ENCODE results near the gene RNF186.
"Not testable (repeated sequence)": the region's sequence is repeated elsewhere in the genome, so short reads cannot be mapped to it uniquely, and the experiment has no call there.

Gene RNF186

DNA sequence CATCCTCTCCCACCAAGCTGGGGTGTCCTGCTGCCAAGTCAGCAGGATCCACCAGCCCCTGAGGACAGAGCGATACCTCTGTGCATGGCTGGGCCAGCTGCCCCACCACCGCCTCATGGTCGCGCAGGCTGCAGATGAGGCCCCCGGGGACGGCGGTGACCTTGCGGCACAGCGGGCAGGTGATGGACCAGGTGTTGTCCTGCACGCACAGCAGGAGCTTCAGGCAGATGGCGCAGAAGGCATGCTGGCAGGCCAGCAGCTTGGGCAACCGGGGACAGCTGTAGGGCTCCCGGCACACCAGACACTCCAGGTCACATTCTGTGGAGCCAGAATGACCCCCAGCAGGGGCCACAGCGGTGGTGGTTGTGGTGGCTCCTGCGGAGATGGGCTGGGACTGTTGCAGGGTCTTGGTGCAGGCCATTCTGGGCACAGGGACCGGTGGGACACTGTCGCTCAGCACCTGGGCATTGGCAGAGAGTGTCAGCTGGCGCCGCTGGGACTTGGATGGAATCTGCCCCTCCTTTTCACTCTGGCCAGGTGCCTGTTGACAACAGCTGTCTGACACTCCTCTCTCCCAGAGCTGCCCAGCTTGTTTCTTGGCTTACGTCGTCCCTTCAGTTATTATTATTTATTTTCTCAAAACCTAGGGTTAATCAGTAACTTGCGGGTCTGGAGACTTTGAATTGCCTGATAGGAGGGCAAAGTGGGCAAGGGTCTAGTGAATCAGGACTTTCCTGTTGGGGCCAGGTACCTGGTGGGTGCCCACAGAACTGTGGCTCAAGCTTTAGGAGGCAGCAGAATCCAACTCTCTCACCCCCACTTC lies at the start of gene RNF186:
RNF186 (minus strand) TSS at position 603 of the 823 bp plus-strand sequence; CDS start at position 421, 182 bp downstream.
- H3K4me3 Mint-ChIP-seq, result no peak within 1 kb of the TSS
- H3K27ac Mint-ChIP-seq, result peak within 1 kb of the TSS; percentile 32
- DNase-seq (ENCODE audit: low spot score in 2 of 2) (no peak), ATAC-seq (no peak)
- no peaks in the 10 kb centered on the region for H3K36me3 Mint-ChIP-seq
- H3K9me3 Mint-ChIP-seq, result no peaks in the 10 kb centered on the region
- H3K4me1 Mint-ChIP-seq, result no peaks in the 10 kb centered on the region

GRCh38 chr1:19864570-19865160 lies 49.6 kb upstream of the RNF186 start:
- ATAC-seq (no peak), DNase-seq (ENCODE audit: low spot score in 2 of 2) (no peak)
- Mint-ChIP-seq H3K36me3 (no peaks in the 10 kb centered on the region), H3K9me3 (peaks cover 5% of the 10 kb centered on the region), H3K4me3 (no peak overlapping the region), H3K27ac (no peak overlapping the region), H3K4me1 (no peaks in the 10 kb centered on the region)

GRCh38 chr1:19862944-19863343 lies 47.9 kb upstream of the RNF186 start:
- ATAC-seq, result no peak
- Mint-ChIP-seq H3K36me3 (no peaks in the 10 kb centered on the region), H3K9me3 (peaks cover 5% of the 10 kb centered on the region), H3K27ac (no peak overlapping the region), H3K4me1 (no peaks in the 10 kb centered on the region), H3K4me3 (no peak overlapping the region)
- no peak for DNase-seq (ENCODE audit: low spot score in 2 of 2)

DNA sequence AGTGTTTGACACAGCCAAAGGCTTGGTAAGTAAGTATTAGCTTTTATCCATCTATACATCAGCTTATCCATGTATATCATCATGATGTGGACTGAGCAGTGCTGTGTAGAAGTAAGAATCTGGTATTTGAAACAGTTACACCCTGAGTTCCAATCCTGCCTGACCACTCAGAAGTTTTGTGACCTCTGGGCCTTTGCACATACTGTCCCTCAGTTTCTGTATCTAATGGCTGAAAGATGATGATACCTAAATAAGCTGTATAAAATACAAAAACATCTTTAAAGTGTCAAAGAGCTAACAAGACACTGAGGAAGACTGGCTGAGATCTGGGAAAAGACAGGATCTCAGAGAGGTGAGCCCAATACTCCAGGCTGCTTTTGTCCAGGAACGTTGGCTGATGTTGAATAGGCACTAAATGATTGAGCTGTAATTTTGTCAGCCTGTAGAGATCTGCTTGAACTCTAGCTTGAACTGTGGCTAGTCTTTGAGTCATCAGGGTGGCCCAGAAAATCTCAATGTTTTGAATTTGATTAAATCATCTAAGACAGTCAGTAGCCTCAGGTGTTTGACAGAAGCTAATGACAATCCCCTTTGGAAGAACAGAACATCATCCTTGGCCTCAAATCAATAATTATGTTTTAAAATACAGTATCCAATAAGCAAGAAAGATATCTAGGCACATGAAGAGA lies 46.9 kb upstream of the RNF186 start:
- no peaks in the 10 kb centered on the region for H3K36me3 Mint-ChIP-seq
- ATAC-seq (no peak), DNase-seq (ENCODE audit: low spot score in 2 of 2) (no peak)
- peaks cover 5% of the 10 kb centered on the region for H3K9me3 Mint-ChIP-seq
- no peak overlapping the region for H3K27ac Mint-ChIP-seq
- H3K4me3 Mint-ChIP-seq, result no peak overlapping the region
- H3K4me1 Mint-ChIP-seq, result no peaks in the 10 kb centered on the region

- no peak for DNase-seq (ENCODE audit: low spot score in 2 of 2)
- no peak for ATAC-seq
- Mint-ChIP-seq H3K27ac (no peak overlapping the region), H3K9me3 (peaks cover 5% of the 10 kb centered on the region), H3K36me3 (no peaks in the 10 kb centered on the region), H3K4me1 (no peaks in the 10 kb centered on the region), H3K4me3 (no peak overlapping the region)
Measured at GRCh38 chr1:19861034-19861433, 46.0 kb upstream of the RNF186 start.

GRCh38 chr1:19860418-19860817 lies 45.3 kb upstream of the RNF186 start:
- H3K9me3 Mint-ChIP-seq, result peaks cover 5% of the 10 kb centered on the region
- no peaks in the 10 kb centered on the region for H3K4me1 Mint-ChIP-seq
- DNase-seq (ENCODE audit: low spot score in 2 of 2) (no peak), ATAC-seq (no peak)
- no peaks in the 10 kb centered on the region for H3K36me3 Mint-ChIP-seq
- no peak overlapping the region for H3K4me3 Mint-ChIP-seq
- H3K27ac Mint-ChIP-seq, result no peak overlapping the region

- Mint-ChIP-seq H3K36me3 (no peaks in the 10 kb centered on the region), H3K9me3 (peaks cover 5% of the 10 kb centered on the region), H3K27ac (no peak overlapping the region), H3K4me3 (no peak overlapping the region), H3K4me1 (no peaks in the 10 kb centered on the region)
- DNase-seq (ENCODE audit: low spot score in 2 of 2) (no peak), ATAC-seq (no peak)
Measured at GRCh38 chr1:19859876-19860275, 44.8 kb upstream of the RNF186 start.

DNA sequence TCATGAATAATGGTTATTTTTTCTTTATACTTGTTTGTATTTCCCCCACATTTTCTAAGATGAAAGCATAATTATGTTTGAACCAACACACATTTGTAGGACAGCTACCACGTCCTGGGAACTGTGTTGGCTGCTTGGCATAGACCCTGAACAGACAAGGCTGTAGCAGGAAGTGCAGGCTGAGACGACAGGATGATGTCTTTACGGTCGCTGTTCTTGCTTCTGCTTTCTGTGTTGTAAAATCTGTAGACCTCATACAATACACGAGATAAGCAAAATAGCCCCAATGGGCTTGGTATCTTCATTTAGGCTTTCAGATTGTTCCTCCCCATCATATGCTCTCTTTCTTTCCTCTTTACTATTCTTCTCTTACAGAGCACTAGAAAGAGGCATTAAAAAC lies 43.8 kb upstream of the RNF186 start:
- ATAC-seq (no peak), DNase-seq (ENCODE audit: low spot score in 2 of 2) (no peak)
- no peak overlapping the region for H3K4me3 Mint-ChIP-seq
- H3K27ac Mint-ChIP-seq, result no peak overlapping the region
- no peaks in the 10 kb centered on the region for H3K4me1 Mint-ChIP-seq
- H3K36me3 Mint-ChIP-seq, result no peaks in the 10 kb centered on the region
- peaks cover 5% of the 10 kb centered on the region for H3K9me3 Mint-ChIP-seq

DNA sequence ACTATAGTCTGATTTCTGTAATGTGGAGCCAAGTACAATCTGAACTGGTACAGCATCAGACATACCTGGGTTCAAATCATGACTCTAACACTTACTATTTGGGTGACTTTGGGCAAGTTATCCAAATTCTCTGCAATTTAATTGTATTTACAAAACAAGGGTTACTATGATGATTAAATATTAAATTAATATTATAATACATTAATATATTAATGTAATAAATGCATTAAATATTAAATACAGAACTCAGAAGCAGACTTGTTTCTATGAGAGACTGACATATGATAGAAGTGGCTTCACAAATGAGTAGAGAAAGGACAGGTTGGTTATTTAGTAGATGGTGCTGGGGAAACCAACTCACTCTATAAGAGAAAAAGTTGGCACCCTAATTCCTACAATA lies 39.8 kb upstream of the RNF186 start:
- ATAC-seq (no peak), DNase-seq (ENCODE audit: low spot score in 2 of 2) (no peak)
- H3K4me3 Mint-ChIP-seq, result no peak overlapping the region
- H3K4me1 Mint-ChIP-seq, result no peaks in the 10 kb centered on the region
- H3K36me3 Mint-ChIP-seq, result no peaks in the 10 kb centered on the region
- no peaks in the 10 kb centered on the region for H3K9me3 Mint-ChIP-seq
- H3K27ac Mint-ChIP-seq, result no peak overlapping the region

DNA sequence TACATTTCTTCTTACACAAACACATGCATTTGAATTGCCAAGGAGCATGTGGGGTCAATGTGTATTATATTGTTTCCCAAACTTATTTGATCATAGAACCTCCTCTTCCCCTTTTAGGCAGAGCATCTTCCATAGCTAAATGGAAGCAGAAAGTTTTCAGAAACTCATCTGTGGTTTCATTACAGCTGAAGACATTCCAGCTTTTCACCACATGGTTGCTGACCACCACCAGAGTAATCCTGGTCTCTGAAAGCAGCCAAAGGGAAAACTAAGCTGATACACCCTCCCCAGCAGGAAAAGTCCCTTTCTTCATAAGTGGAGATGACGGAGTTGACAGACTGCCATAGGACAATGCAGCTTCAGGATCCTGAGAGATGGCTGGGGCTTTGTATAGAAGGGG lies 37.0 kb upstream of the RNF186 start:
- Mint-ChIP-seq H3K9me3 (no peaks in the 10 kb centered on the region), H3K4me1 (no peaks in the 10 kb centered on the region), H3K4me3 (no peak overlapping the region), H3K36me3 (no peaks in the 10 kb centered on the region), H3K27ac (no peak overlapping the region)
- ATAC-seq (no peak), DNase-seq (ENCODE audit: low spot score in 2 of 2) (no peak)

- no peaks in the 10 kb centered on the region for H3K9me3 Mint-ChIP-seq
- no peaks in the 10 kb centered on the region for H3K4me1 Mint-ChIP-seq
Measured at GRCh38 chr1:19850214-19850613, 35.1 kb upstream of the RNF186 start.

DNA sequence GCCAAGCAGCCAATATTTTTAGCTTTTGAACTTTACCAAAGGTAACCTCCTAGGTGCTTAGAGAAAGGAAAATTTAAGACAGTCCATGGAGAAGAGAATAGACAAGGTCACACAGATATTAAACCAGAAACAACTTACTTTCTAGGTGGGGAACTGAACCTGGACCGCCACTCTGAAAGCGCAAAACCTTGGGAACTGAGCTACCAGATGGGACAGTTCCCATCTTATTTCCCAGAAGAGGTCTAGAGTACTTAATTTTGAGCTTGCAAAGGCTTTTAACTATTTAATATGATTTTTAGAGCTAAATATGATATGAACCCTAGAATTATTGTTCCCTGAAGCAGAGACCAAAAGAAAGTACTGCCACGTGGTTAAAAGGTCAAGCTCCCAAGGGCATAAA lies 34.2 kb upstream of the RNF186 start:
- not testable (repeated sequence) for H3K9me3 Mint-ChIP-seq; H3K36me3 Mint-ChIP-seq; ATAC-seq; DNase-seq (ENCODE audit: low spot score in 2 of 2); H3K4me1 Mint-ChIP-seq; H3K4me3 Mint-ChIP-seq; H3K27ac Mint-ChIP-seq

More at GRCh38 chr1:19850214-19850613, 35.1 kb upstream of the RNF186 start:
- Mint-ChIP-seq H3K36me3 (no peaks in the 10 kb centered on the region), H3K27ac (no peak overlapping the region), H3K4me3 (no peak overlapping the region)
- DNase-seq (ENCODE audit: low spot score in 2 of 2), result no peak
- no peak for ATAC-seq

DNA sequence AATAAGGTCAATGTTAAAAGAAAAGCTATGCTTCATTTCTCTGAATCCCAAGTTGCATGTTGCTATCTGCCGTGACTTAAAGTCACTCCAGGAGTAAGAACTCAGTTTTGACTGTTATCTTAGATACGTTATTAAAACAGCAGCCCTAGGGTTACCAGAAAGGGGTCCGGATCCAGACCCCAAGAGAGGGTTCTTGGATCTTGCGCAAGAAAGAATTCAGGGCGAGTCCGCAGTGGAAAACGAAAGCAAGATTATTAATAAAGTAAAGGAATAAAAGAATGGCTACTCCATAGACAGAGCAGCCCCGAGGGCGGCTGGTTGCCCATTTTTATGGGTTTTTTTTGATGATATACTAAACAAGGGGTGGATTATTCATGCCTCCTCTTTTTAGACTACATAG lies 32.3 kb upstream of the RNF186 start:
- DNase-seq (ENCODE audit: low spot score in 2 of 2); H3K36me3 Mint-ChIP-seq; H3K9me3 Mint-ChIP-seq; ATAC-seq; H3K4me1 Mint-ChIP-seq; H3K27ac Mint-ChIP-seq; H3K4me3 Mint-ChIP-seq: not testable (repeated sequence)

- H3K4me3 Mint-ChIP-seq, result no peak overlapping the region
- no peaks in the 10 kb centered on the region for H3K9me3 Mint-ChIP-seq
- no peak overlapping the region for H3K27ac Mint-ChIP-seq
- ATAC-seq (no peak), DNase-seq (ENCODE audit: low spot score in 2 of 2) (no peak)
- H3K4me1 Mint-ChIP-seq, result no peaks in the 10 kb centered on the region
- no peaks in the 10 kb centered on the region for H3K36me3 Mint-ChIP-seq
Measured at GRCh38 chr1:19846338-19846737, 31.3 kb upstream of the RNF186 start.

DNA sequence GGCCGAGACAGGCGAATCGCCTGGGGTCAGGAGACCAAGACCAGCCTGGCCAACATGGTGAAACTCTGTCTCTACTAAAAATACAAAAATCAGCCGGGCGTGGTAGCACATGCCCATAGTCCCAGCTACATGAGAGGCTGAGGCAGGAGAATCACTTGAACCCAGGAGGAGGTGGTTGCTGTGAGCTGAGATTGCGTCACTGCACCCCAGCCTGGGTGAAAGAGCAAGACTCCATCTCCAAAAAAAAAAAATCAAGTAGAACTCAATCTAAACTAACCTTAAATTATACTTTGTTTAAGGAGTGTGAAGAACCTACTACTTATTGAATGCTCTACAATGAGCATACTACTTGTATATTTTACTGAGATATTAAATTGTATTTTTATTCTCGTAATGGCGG lies 30.5 kb upstream of the RNF186 start:
- no peaks in the 10 kb centered on the region for H3K36me3 Mint-ChIP-seq
- H3K4me3 Mint-ChIP-seq, result no peak overlapping the region
- no peaks in the 10 kb centered on the region for H3K4me1 Mint-ChIP-seq
- ATAC-seq (no peak), DNase-seq (ENCODE audit: low spot score in 2 of 2) (no peak)
- H3K27ac Mint-ChIP-seq, result no peak overlapping the region
- no peaks in the 10 kb centered on the region for H3K9me3 Mint-ChIP-seq

All from stimulated activated effector memory CD8-positive, alpha-beta T cell treated with anti-CD3 and anti-CD28 coated beads, Interleukin-12 subunit alpha, Interleukin-12 subunit beta, amount 100 ng/mL, for 72 hours (primary cell).